ENCODE results near the gene SLC28A1.

DNA sequence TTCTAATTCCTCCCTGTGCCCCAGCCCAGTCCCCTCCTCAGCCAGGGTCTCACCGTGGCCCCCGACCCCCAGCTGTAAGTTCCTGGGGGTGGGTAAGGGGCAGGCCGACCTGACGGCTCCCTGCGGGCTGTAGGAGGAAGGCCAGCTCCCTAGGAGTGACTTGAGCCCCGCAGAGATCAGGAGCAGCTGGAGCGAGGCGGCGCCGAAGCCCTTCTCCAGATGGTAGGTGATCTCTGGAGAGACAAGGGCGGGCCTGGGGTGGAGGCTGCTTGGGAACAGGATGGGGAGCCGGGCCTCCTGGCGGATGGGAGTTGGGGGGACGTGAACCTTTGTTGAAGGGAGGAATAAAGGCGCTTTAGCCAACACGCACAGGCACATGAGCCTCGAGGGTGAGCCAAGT is 4.2 kb downstream of the SLC28A1 start:
- TF ChIP-seq, protein P1, sequence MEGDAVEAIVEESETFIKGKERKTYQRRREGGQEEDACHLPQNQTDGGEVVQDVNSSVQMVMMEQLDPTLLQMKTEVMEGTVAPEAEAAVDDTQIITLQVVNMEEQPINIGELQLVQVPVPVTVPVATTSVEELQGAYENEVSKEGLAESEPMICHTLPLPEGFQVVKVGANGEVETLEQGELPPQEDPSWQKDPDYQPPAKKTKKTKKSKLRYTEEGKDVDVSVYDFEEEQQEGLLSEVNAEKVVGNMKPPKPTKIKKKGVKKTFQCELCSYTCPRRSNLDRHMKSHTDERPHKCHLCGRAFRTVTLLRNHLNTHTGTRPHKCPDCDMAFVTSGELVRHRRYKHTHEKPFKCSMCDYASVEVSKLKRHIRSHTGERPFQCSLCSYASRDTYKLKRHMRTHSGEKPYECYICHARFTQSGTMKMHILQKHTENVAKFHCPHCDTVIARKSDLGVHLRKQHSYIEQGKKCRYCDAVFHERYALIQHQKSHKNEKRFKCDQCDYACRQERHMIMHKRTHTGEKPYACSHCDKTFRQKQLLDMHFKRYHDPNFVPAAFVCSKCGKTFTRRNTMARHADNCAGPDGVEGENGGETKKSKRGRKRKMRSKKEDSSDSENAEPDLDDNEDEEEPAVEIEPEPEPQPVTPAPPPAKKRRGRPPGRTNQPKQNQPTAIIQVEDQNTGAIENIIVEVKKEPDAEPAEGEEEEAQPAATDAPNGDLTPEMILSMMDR (conservative IDR thresholded peaks at IDR 0.05; ENCODE audit: low read depth, low read length), result no peak
- no peak for TF ChIP-seq EZH2phosphoT487 (IDR thresholded peaks at IDR 0.05; ENCODE audit: borderline replicate concordance, low read length)
